ENCODE results near the gene PAK6.

GRCh38 chr15:40242601-40243000 lies 3.7 kb downstream of the PAK6 start:
- no peak for TF ChIP-seq CTCF (IDR thresholded peaks at IDR 0.05)
- TF ChIP-seq POLR2A (IDR thresholded peaks at IDR 0.05), result no peak

All from tibial nerve (tissue), 3 donors.